Ishikawa (cell line): ENCODE measurements around the gene URB2.

Source experiments
- CEBPB ChIP-seq: IDR thresholded peaks from 2 replicates; pipeline ENCODE4 v1.6.1; 2012
- CREB1 ChIP-seq: IDR thresholded peaks from 2 replicates; pipeline ENCODE4 v1.6.1; 2012; ENCODE audit warnings: low read depth
- EGR1 ChIP-seq: IDR thresholded peaks from 2 replicates; pipeline ENCODE4 v1.6.1; 2012
- EP300 ChIP-seq: IDR thresholded peaks from 2 replicates; pipeline ENCODE4 v1.6.1; 2012; ENCODE audit warnings: borderline replicate concordance
- FOXM1 ChIP-seq: IDR thresholded peaks from 2 replicates; pipeline ENCODE4 v1.6.1; 2012; ENCODE audit warnings: low read depth, borderline replicate concordance
- MAX ChIP-seq: IDR thresholded peaks from 2 replicates; pipeline ENCODE4 v1.6.1; 2012
- NFIC ChIP-seq: IDR thresholded peaks from 2 replicates; pipeline ENCODE4 v1.6.1; 2012
- RAD21 ChIP-seq: IDR thresholded peaks from 2 replicates; pipeline ENCODE4 v1.6.1; 2012; ENCODE audit warnings: low read depth
- TAF1 ChIP-seq: IDR thresholded peaks from 2 replicates; pipeline ENCODE4 v1.6.1; 2012; ENCODE audit warnings: low read depth, mild to moderate bottlenecking
- TCF12 ChIP-seq: IDR thresholded peaks from 2 replicates; pipeline ENCODE4 v1.6.1; 2012; ENCODE audit warnings: low read depth
- TEAD4 ChIP-seq: IDR thresholded peaks from 2 replicates; pipeline ENCODE4 v1.6.1; 2012
- USF1 ChIP-seq: IDR thresholded peaks from 2 replicates; pipeline ENCODE4 v1.6.1; 2012
- YY1 ChIP-seq: IDR thresholded peaks from 2 replicates; pipeline ENCODE4 v1.6.1; 2012; ENCODE audit warnings: low read depth
- ZBTB7A ChIP-seq: IDR thresholded peaks from 2 replicates; pipeline ENCODE4 v1.6.1; 2012; ENCODE audit warnings: low read depth
- TF ChIP-seq, protein P1 (sequence below): IDR thresholded peaks from 2 replicates; pipeline ENCODE4 v1.6.1; 2012; ENCODE audit warnings: low read depth, mild to moderate bottlenecking

Gene URB2

GRCh38 chr1:229640455-229640854, 14.4 kb downstream of the URB2 start:
- TF ChIP-seq ZBTB7A (no peak), TCF12 (no peak), NFIC (no peak), USF1 (no peak), RAD21 (no peak), MAX (no peak), FOXM1 (no peak), CEBPB (no peak)
- TF ChIP-seq, protein P1, sequence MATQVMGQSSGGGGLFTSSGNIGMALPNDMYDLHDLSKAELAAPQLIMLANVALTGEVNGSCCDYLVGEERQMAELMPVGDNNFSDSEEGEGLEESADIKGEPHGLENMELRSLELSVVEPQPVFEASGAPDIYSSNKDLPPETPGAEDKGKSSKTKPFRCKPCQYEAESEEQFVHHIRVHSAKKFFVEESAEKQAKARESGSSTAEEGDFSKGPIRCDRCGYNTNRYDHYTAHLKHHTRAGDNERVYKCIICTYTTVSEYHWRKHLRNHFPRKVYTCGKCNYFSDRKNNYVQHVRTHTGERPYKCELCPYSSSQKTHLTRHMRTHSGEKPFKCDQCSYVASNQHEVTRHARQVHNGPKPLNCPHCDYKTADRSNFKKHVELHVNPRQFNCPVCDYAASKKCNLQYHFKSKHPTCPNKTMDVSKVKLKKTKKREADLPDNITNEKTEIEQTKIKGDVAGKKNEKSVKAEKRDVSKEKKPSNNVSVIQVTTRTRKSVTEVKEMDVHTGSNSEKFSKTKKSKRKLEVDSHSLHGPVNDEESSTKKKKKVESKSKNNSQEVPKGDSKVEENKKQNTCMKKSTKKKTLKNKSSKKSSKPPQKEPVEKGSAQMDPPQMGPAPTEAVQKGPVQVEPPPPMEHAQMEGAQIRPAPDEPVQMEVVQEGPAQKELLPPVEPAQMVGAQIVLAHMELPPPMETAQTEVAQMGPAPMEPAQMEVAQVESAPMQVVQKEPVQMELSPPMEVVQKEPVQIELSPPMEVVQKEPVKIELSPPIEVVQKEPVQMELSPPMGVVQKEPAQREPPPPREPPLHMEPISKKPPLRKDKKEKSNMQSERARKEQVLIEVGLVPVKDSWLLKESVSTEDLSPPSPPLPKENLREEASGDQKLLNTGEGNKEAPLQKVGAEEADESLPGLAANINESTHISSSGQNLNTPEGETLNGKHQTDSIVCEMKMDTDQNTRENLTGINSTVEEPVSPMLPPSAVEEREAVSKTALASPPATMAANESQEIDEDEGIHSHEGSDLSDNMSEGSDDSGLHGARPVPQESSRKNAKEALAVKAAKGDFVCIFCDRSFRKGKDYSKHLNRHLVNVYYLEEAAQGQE, result no peak

DNA sequence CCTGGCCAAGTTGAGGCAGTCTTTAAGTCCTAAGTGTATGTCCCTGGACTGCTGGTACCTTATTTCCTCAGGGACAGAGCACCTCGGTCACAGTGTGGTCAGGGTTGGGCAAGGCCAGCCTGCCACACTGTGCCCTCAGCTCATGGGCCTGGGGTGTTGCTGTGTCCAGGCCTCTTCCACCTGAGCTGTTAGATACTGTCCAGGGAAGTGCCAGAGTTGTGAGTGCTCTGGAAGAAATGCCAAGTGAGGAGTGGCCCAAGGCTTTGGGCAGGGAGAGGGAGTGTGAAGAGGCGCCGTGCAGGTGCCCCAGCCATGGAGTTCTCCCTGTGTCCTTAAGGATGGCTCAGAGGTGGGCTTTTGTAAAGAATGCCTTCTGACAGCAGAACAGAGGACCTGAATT, 15.3 kb downstream of the URB2 start:
- TF ChIP-seq YY1 (no peak), EP300 (no peak), EGR1 (no peak), RAD21 (no peak), NFIC (no peak), USF1 (no peak)
- TF ChIP-seq, protein P1, result no peak

DNA sequence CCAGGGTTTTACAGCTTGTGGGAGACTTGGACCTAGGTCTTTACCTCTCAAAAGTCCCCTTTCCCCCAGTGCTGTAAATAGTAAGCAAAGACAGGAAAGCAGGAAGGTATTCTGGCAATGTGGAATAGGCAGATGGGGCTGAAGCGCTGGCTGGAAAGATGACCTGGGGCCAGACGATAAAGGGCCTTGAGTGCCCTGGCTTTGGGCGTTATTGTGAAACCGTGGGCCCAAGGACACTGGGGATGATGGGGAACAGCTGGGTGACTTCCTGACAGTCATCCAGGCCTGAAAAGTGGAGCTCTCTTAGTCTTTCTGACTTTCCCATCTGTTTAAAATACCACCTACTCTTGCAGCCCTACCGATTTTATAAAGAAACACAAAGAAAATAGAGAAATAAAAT, 16.3 kb downstream of the URB2 start:
- no peak for TF ChIP-seq EGR1
- TF ChIP-seq, protein P1, result no peak
- TF ChIP-seq USF1, result no peak
- TF ChIP-seq CREB1, result no peak
- no peak for TF ChIP-seq NFIC
- no peak for TF ChIP-seq FOXM1
- no peak for TF ChIP-seq RAD21
- no peak for TF ChIP-seq TEAD4
- TF ChIP-seq TCF12, result no peak
- TF ChIP-seq MAX, result no peak
- TF ChIP-seq TAF1, result no peak
- TF ChIP-seq EP300, result no peak
- no peak for TF ChIP-seq CEBPB
- TF ChIP-seq YY1, result no peak
- no peak for TF ChIP-seq ZBTB7A

DNA sequence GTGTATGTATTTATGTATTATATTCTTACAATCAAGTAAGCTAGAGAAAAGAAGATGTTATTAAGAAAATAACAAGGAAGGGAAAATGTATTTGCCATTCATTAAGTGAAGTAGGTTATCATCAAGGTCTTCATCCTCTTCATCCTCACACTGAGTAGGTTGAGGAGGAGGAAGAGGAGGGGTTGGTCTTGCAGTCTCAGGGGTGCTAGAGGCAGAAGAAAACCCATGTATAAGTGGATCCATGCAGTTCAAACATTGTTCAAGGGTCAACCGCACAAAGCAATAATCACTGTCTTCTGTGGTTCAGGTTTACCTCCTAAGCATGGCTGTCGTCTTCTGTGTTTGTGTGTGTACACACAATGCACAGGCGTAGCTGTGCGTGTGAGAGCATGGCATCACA, 16.9 kb downstream of the URB2 start:
- TF ChIP-seq EP300 (no peak), TEAD4 (no peak), CEBPB (no peak), RAD21 (no peak), TCF12 (no peak), CREB1 (no peak), ZBTB7A (no peak), USF1 (no peak), MAX (no peak), FOXM1 (no peak), EGR1 (no peak), YY1 (no peak), NFIC (no peak), TAF1 (no peak)
- TF ChIP-seq, protein P1, result no peak
